ENCODE results near the gene VAT1L.

VAT1L gene

GRCh38 chr16:77833921-77834634 is 45.7 kb downstream of the VAT1L start:
- DNase-seq (ENCODE audit: low read depth in 2 of 2): no peak

- DNase-seq (ENCODE audit: low read depth in 2 of 2): no peak
Observed at GRCh38 chr16:77834635-77835540, 46.5 kb downstream of the VAT1L start.

GRCh38 chr16:77836801-77837200 is 48.4 kb downstream of the VAT1L start:
- no peak for DNase-seq (ENCODE audit: low read depth in 2 of 2)

GRCh38 chr16:77838597-77839255 is 50.4 kb downstream of the VAT1L start:
- no peak for DNase-seq (ENCODE audit: low read depth in 2 of 2)

- DNase-seq (ENCODE audit: low read depth in 2 of 2): no peak
Observed at GRCh38 chr16:77840093-77840492, 51.7 kb downstream of the VAT1L start.

- no peak for DNase-seq (ENCODE audit: low read depth in 2 of 2)
Observed at GRCh38 chr16:77840673-77841501, 52.5 kb downstream of the VAT1L start.

- DNase-seq (ENCODE audit: low read depth in 2 of 2): no peak
Observed at GRCh38 chr16:77841502-77841763, 53.1 kb downstream of the VAT1L start.

- DNase-seq (ENCODE audit: low read depth in 2 of 2): no peak
Observed at GRCh38 chr16:77842468-77842867, 54.1 kb downstream of the VAT1L start.

GRCh38 chr16:77843405-77843804 is 55.0 kb downstream of the VAT1L start:
- DNase-seq (ENCODE audit: low read depth in 2 of 2): no peak

- DNase-seq (ENCODE audit: low read depth in 2 of 2): no peak
Observed at GRCh38 chr16:77844801-77845200, 56.4 kb downstream of the VAT1L start.

GRCh38 chr16:77849646-77850258 is 61.4 kb downstream of the VAT1L start:
- DNase-seq (ENCODE audit: low read depth in 2 of 2): no peak

- DNase-seq (ENCODE audit: low read depth in 2 of 2): no peak
Observed at GRCh38 chr16:77850636-77851333, 62.4 kb downstream of the VAT1L start.

- DNase-seq (ENCODE audit: low read depth in 2 of 2): no peak
Observed at GRCh38 chr16:77853161-77853560, 64.8 kb downstream of the VAT1L start.

- no peak for DNase-seq (ENCODE audit: low read depth in 2 of 2)
Observed at GRCh38 chr16:77856438-77857160, 68.2 kb downstream of the VAT1L start.

GRCh38 chr16:77858060-77858459 is 69.7 kb downstream of the VAT1L start:
- no peak for DNase-seq (ENCODE audit: low read depth in 2 of 2)

- DNase-seq (ENCODE audit: low read depth in 2 of 2): no peak
Observed at GRCh38 chr16:77859493-77860232, 71.3 kb downstream of the VAT1L start.

GRCh38 chr16:77860953-77861352 is 72.6 kb downstream of the VAT1L start:
- no peak for DNase-seq (ENCODE audit: low read depth in 2 of 2)

- no peak for DNase-seq (ENCODE audit: low read depth in 2 of 2)
Observed at GRCh38 chr16:77863250-77863649, 74.9 kb downstream of the VAT1L start.

GRCh38 chr16:77866752-77867151 is 78.4 kb downstream of the VAT1L start:
- no peak for DNase-seq (ENCODE audit: low read depth in 2 of 2)

Measured in stimulated activated CD4-positive, alpha-beta T cell treated with anti-CD3 and anti-CD28 coated beads, Interleukin-1b, Interleukin-23, amount 100 ng/mL, for 1 hour (primary cell).